H54 (cell line): ENCODE data around the gene SRL.
"Not testable (repeated sequence)": the region's sequence is repeated elsewhere in the genome, so short reads cannot be mapped to it uniquely, and the experiment has no call there.

Experiments
- DNase-seq: peaks from one replicate; pipeline ENCODE4 v3.0.0; 2011; ENCODE audit warnings: low spot score, mixed read lengths; ENCODE audit not compliant: insufficient read length
- FAIRE-seq: peaks from 3 replicates; lab custom pipeline; 2011; peaks lifted over from hg19 to GRCh38; lab: Jason Lieb, UNC
- POLR2A ChIP-seq: IDR thresholded peaks from 2 replicates; pipeline ENCODE4 v1.6.1; 2011; ENCODE audit warnings: low read depth, mild to moderate bottlenecking, low read length

SRL gene

DNA sequence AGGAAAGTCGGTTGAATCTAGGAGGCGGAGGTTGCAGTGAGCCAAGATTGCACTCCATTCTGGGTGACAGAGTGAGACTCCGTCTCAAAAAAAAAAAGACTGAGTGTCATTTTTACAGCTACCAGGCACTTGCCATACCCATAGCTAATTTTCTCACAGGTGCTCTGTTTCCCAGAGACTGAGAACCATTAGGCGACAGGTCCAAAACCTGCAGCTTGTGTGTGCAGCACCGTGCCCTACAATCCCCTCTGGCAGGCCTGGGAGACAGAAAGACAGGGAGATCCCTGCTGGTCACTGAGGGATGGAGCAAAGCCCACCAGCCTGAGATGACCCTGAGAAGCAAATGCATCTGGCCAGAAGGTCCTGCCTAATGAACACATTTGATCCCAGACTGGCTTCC is 28.2 kb upstream of the SRL start:
- FAIRE-seq (no peak), DNase-seq (no peak)
- TF ChIP-seq POLR2A = no peak

DNA sequence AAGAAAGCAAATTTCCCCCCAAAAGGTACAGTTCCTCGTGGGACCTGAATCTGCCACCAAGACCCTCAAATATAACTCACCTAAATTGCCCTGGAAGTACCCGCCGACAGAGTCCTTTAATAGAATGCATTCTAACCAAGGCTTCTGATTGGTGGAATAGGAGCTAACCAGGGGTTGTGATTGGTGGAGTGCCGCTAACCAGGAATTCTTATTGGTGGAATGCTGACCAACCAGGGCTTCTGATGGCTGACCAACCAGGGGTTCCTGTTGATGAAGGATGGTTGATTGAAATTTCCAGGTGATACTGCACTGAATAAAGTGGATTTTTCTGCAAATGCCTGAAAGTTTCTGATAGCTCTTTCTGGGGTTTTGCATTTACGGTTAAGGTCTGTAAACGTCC is 24.5 kb upstream of the SRL start:
- TF ChIP-seq POLR2A = no peak
- DNase-seq = no peak
- FAIRE-seq = no peak

DNA sequence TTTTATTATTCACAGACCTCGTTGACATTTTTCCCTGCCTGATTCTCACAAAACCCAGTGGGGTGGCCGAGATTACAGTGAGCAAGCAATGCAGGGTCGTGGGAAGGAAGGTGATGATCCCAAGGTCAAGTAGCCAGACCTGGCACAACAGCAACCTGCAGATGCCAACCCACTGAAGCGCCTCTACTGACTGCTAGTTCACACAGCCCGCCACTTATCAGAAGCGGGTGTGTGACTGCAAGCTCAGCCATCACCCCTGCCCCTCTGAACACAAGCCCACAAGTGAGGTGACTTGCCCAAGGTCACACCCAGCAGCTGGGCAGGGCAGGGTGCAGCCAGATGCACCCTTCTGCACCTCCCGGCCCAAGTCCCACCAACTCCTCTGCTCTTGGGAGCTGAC is 23.8 kb upstream of the SRL start:
- no peak for FAIRE-seq
- no peak for TF ChIP-seq POLR2A
- no peak for DNase-seq

DNA sequence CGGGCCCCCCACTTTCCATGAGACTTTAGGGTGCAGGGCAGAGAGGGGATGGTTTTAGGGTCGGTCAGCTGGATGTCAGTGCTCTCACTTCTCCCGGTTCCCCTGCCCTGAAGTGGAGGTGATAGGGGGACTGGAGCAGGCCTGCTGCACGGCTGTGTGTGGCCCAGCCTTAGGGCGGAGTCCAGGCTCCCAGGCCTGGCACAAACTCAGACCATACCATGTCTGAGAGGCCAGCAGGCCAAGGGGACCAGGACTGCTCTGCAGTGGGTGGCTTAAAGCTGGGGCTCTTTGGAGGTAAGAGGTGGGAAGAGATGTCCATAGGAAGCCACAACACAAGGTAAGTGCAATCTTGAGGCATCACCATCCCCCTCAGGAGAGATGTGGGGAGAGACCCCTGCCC is 22.7 kb upstream of the SRL start:
- TF ChIP-seq POLR2A = no peak
- no peak for DNase-seq
- FAIRE-seq = no peak

- TF ChIP-seq POLR2A = no peak
- DNase-seq (peak; percentile 48), FAIRE-seq (no peak)
Measured at GRCh38 chr16:4263504-4264436, 21.9 kb upstream of the SRL start.

DNA sequence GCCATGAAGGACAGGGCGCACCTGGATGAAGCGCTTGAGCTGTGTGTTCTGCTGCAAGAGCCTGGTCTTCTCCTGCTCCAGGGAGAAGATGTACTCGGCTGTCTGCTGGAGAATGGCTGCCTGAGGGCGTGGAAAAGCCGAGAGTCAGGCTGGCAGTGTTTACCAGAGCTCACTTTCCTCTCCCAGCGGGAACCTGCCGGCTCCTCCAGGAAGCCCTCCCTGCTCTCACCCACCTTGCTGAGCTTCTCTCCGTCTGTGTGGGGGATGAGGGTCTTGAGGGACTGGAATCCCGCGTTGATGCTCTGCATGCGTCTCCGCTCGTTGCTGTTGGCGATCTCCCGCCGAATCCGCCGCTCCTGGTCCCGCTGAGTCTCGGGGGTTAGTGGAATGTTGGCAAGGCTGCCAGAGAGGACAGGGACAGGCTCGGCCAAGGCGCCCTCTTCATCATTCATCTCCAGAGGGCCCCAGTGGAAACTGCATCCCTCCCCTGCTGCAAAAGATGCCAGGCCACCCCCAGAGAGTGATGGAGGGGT is 20.5 kb upstream of the SRL start:
- TF ChIP-seq POLR2A = no peak
- no peak for FAIRE-seq
- no peak for DNase-seq

GRCh38 chr16:4261557-4262172 is 19.8 kb upstream of the SRL start:
- TF ChIP-seq POLR2A = no peak
- no peak for DNase-seq
- FAIRE-seq = no peak

DNA sequence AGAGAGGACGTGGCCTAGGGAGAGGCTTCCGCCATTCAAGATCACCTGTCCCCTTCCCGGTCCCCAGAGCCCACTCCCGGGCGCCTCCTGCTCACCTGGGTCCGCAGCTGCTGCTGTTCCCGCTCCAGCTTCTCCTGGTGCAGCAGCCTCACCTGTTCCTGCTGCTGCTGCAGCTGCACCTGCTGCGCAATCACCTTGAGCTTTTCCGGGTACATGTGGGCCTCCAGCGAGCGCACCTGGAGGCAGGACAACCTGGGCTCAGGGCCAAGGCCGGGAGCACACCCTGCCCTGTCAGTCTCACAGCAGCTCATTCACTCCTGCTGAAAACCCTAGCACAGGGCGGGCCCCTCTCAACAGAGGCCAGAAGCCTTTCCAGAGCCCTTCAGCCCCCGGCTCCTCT is 18.5 kb upstream of the SRL start:
- TF ChIP-seq POLR2A = no peak
- no peak for FAIRE-seq
- DNase-seq = no peak

DNA sequence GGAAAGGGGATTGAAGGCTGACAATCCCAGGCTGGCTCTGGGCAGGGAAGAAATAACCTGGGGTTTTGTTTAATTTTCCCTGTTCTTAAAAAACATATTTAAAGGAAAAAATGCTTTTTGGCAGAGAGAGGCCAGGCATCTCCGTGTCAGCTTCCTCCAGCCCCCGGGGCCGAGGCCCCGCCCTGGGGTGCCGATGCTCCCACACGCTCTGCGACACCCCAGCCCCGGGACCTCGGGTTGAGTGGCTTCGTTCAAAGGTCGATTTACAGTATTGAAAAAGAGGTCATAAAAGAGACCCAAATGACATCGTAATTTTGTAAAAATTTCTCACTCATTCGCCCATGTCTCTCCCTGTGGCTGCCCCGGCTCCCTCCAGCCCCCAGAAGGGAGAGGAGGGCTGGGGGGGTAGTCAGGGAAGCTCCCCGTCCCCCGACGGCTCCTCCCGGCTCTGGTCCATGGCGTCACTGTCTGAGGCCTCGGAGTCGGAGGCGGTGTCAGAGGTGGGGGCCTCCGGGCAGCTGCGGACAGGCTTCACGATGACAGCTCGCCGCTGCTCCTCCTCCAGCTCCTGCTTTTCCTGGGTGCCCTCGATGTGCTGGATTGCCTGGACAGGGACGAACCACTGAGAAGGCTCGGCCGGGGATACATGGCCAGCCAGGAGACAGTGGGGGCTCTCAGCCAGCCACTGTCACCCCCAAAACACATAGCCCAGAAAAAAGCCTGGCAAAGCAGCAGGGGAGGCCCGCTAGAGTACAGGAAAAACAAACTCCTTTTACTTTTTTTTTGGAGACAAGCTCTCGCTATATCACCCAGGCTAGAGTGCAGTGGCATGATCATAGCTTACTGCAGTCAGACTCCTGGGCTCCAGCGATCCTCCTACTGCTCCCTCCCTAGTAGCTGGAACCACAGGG is 16.0 kb upstream of the SRL start:
- TF ChIP-seq POLR2A = no peak
- FAIRE-seq = no peak

DNA sequence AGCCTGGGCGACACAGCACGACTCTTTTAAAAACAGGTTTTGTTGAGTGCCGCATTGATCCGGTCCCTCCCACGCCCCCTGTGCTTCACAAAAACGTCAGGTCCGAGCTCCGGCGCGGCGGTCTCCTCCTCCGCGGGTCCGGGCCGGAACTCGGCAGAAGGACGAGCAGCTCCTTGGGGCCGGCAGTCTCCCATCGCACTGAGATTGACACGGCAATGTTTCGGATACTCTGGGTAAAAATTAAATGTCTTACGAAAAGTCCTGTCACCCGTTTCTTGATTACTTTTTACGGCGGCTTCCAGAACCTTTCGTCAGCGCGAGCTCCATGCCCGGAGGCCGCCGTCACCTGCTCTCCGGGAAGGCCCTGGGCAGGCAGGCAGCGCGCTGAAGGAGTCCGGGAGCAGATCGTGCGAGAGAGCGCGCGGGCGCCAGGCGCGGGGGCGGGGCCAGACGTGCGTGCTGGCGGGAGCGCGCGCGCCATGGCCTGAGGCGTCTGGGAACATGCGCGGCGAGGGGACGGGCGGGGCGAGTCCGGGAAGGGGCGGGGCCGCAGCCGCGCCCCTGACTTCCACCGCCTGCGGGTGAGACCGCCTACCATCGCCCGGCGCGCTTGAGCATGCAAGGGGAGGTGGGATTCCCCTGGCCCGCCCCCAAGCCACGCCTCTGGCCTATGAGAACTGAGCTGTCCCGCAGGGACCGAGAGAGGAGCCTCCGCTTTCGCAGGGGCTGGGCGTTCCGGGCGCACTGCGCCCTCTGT is 11.7 kb upstream of the SRL start:
- FAIRE-seq (peak; percentile 82), DNase-seq (peak; percentile 98)
- TF ChIP-seq POLR2A = peak; percentile 91

More for the DNA sequence above, 16.0 kb upstream of the SRL start:
- no peak for DNase-seq

- not testable (repeated sequence) for DNase-seq, FAIRE-seq
Measured at GRCh38 chr16:4253012-4253393, 11.1 kb upstream of the SRL start.

- FAIRE-seq (no peak), DNase-seq (no peak)
- no peak for TF ChIP-seq POLR2A
Measured at GRCh38 chr16:4249530-4250308, 7.8 kb upstream of the SRL start.
